Activated naive CD8-positive, alpha-beta T cell treated with anti-CD3 and anti-CD28 coated beads, Interleukin-2, amount 50 U/mL, for 16 hours (primary cell): ENCODE measurements around the gene MAP4K2.

Source experiments
- DNase-seq: peaks from one replicate; pipeline ENCODE4 v3.0.0-alpha.2; 2020; ENCODE audit warnings: low read depth, low spot score

Gene MAP4K2

DNA sequence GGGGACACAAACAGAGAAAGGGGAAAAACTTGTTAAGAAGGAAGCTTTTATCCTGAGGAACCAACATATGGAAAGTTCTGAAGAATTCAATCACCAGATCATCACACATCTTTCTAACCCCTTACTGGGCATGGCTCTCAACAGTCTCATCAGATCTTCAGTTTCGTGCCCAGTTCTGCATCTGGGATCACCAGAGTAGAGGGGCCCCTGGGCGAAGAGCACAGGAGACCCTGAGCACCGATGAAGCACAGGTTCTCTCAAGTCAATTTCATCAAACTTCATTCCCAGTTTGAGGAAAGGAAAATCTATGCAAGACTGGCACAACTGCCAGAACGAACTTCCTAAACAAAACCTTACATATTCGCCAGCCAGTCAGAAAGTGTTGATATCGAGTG lies 34.7 kb downstream of the MAP4K2 start:
- DNase-seq = no peak

- peak; percentile 70 for DNase-seq
These were observed 35.4 kb downstream of the MAP4K2 start for GRCh38 chr11:64767344-64768299.

- DNase-seq = no peak
These were observed 36.1 kb downstream of the MAP4K2 start for GRCh38 chr11:64766881-64767280.

DNA sequence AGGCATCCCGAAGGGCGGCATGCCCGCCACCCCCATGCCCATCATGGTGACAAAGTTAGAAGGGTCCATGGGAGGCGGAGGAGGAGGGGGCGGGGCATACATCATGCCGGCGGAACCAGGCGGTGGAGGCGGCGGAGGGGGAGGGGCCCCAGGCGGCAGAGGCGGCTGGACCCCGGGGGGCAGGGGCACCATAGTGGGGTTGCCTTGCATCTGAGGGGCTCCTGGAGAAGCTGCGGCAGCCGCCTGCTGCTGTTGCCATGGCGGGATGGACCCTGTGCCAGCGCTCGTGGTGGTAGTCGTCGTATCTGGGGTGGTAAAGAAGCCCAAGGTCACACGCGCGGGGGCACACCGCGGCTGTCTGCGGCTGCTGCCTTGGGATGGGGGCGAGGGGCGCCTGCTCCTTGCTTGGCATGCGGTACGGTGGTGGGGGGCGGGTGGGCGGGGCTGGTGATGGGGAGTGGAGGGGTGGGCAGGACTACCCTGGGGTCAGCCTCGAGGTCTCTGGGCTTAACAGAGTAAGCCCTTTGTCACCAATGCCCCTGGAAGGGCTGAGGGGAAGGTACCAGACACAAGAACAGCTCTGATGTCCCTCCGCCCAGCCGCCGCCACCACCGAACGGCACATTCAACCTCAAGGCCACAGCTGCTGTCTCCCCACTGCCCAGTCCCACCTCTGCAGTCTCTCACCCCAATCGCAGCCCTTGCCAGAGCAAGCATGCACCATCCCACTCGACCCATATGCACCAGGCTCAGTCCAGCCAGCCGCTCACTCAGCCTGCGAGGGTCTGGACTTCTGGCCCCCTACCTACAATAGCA lies 37.0 kb downstream of the MAP4K2 start:
- no peak for DNase-seq

GRCh38 chr11:64765291-64765850 lies 37.6 kb downstream of the MAP4K2 start:
- no peak for DNase-seq

DNA sequence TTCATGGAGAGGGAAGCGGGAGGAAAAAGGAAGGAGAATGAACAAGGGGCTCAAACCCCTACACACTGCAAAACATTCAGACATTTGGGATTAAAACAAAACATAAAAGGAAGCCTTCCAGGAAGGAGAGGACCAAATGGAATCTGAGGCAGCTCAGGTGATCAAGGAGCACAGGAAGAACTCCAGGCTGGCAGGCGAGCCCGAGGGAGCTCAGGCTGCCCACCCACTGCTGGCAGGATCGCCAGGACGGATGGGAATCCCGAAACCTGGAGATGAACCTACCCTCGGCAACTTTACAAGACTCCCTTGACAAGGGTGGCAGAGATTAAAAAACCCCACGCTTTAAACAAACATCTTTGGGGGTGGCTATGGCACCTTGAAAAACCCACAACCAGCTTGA lies 38.3 kb downstream of the MAP4K2 start:
- no peak for DNase-seq

DNA sequence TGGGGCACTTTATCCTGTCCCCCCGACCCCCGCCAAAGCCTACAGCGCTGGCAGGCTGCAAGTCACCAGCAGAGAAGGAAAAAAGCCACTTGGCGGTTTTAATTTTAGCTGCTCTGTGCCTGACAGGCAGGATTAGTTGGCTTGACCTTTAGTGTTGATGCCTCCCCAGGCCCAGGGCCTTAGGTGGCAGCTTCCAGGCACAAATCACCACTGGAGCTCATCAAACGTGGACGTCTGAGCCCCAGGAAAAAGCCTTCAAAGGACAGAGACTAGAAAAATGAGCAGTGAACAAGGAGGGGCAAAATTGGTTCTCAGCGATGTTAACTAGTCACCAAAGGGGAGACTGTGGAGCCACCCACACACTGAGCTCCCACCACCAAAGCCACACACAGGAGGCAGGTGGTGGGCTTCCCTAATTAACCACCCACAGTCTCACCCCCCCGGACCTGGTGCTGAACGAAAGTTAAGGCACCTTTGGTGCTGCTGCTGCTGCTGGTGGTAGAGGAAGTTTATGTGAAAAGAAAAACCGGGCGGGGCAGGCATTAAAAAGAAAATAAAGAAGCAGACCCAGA lies 38.9 kb downstream of the MAP4K2 start:
- DNase-seq = peak; percentile 38

DNA sequence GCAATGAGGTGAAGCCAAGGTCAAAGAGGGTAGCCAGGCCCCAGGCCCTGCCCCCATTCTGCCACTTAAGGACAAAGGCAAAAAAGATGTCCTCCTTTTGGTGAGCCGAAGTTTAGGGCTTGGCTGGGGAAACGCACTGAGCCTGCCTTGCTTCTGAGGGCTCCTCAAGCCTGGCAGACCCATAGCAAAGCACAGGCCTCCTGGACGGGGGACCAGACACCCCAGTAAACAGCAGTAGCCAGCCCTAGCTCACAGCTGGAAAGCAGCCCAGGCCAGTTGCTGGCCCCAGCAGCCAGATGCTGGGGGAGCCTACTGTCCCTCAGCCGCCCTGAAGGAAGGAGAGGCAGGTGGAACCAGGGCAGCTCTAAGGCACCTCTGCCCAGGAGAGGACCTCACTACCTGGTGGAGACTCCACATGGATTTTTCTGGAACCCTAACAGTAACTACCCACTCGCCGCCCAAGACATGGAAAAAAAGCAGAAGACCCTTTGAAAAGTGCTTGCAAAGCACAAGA lies 39.4 kb downstream of the MAP4K2 start:
- no peak for DNase-seq

GRCh38 chr11:64762674-64763525 lies 40.1 kb downstream of the MAP4K2 start:
- no peak for DNase-seq

DNA sequence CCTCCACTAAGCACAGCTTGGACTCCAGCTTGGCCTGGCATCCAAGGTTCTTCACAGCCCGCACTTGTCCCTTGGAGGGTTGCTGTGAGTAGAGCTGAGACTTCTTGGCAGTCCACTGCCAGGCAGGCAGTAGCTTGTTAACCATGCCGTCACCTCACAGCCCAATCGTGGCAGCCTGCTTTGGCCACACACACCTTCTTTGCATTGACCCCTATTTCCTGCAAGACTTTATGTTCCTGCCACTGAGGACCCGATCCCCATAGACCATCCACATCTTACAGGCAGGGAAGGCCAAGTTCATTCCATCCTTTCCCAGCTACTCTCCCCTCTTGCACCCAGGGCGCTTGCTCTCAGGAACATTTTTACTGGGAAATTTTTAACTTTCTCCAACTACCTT lies 40.7 kb downstream of the MAP4K2 start:
- DNase-seq = no peak

GRCh38 chr11:64760759-64761420 lies 42.1 kb downstream of the MAP4K2 start:
- no peak for DNase-seq

GRCh38 chr11:64759722-64760719 lies 43.0 kb downstream of the MAP4K2 start, which contains the start of gene PYGM:
Gene PYGM (minus strand): TSS chr11:64759974. CDS start chr11:64759898, 76 bp downstream.
- no peak for DNase-seq

DNA sequence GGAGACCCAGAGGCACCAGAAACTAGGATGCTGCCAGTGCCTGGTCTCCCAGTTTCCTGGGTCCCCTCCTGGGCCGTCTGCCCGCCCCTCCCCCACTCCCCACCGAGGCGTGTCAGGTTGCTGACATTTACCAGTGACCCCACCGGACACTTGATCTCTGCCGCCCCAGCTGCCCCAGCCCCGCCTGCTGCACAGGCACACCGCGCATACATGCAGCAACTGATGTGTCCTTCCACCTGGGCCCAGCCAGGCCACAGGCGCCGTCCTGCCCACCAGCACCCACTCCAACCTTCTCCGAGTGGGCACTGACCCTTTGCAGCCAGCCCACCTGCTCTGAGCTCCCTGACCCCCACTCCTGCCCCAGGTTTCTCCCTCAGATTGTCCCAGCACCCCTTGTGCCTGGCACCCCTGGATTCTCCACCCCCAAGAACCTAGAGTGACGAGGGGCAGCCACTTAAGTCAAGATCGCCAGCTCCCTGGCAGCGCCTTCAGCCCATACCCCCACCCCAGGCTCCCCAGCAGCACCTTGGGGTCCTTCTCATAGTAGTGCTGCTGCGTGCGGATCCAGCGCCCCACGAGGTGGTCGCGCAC lies 43.8 kb downstream of the MAP4K2 start:
- DNase-seq = no peak

- no peak for DNase-seq
These were observed 44.5 kb downstream of the MAP4K2 start for GRCh38 chr11:64758330-64759079.

GRCh38 chr11:64757549-64758329 lies 45.3 kb downstream of the MAP4K2 start:
- no peak for DNase-seq

GRCh38 chr11:64755681-64756361 lies 47.2 kb downstream of the MAP4K2 start:
- no peak for DNase-seq
